Common myeloid progenitor, CD34-positive (primary cell): ENCODE results near the gene MGAT5B.

Experiments used
- CTCF ChIA-PET: fragments of 350-600 bp; sonication (Branson Sonifier 250); formaldehyde crosslinking; loops from one replicate; lab custom pipeline; 2021; ENCODE audit warnings: antibody characterized with exemption; lab: Charles Lee
- POLR2A ChIA-PET: fragments of 350-600 bp; sonication (Branson Sonifier 250); formaldehyde crosslinking; loops from one replicate; lab custom pipeline; 2021; ENCODE audit warnings: antibody characterized with exemption; lab: Charles Lee
- DNase-seq, 3 donors: peaks; one replicate each; pipeline versions ENCODE4 v3.0.0 to v3.0.0-alpha.2; 2013
- H3K27ac ChIP-seq, 2 experiments: 1 replicate in 1 of 2; 2 replicates in 1 of 2; pipeline ENCODE4 v1.7.0; 2013; ENCODE audit warnings: inconsistent platforms in 2 of 2, low read length in 2 of 2, mild to moderate bottlenecking in 2 of 2, low read depth in 1 of 2, moderate library complexity in 1 of 2; ENCODE audit not compliant: severe bottlenecking in 2 of 2, insufficient read depth in 1 of 2, poor library complexity in 1 of 2
- H3K27me3 ChIP-seq, 5 experiments: replicated peaks in 2 of 5; 1 replicate in 3 of 5; 2 replicates in 2 of 5; pipeline versions ENCODE4 v1.6.1 to v1.7.0; 2013; ENCODE audit warnings: low read length in 4 of 5, mild to moderate bottlenecking in 2 of 5, moderate library complexity in 2 of 5, inconsistent platforms in 1 of 5; ENCODE audit not compliant: insufficient read depth in 5 of 5, control insufficient read depth in 4 of 5
- H3K36me3 ChIP-seq, 4 experiments: 1 replicate in 2 of 4; 2 replicates in 2 of 4; pipeline versions ENCODE4 v1.6.1 to v1.7.0; 2013; ENCODE audit warnings: low read length in 3 of 4, control low read depth in 1 of 4, mild to moderate bottlenecking in 1 of 4; ENCODE audit not compliant: control insufficient read depth in 4 of 4, insufficient read depth in 4 of 4
- H3K4me1 ChIP-seq, 4 experiments: 1 replicate in 3 of 4; 2 replicates in 1 of 4; pipeline versions ENCODE4 v1.6.1 to v1.7.1; 2013; ENCODE audit warnings: low read length in 3 of 4, mild to moderate bottlenecking in 3 of 4, control low read depth in 1 of 4, inconsistent platforms in 1 of 4, moderate library complexity in 1 of 4; ENCODE audit not compliant: control insufficient read depth in 4 of 4, insufficient read depth in 4 of 4; ENCODE audit errors: control extremely low read depth in 1 of 4
- H3K4me3 ChIP-seq, 7 experiments: 1 replicate in 4 of 7; 2 replicates in 3 of 7; pipeline versions ENCODE4 v1.5.1 to v1.7.0; 2013; ENCODE audit warnings: mild to moderate bottlenecking in 7 of 7, low read length in 6 of 7, moderate library complexity in 6 of 7, inconsistent platforms in 2 of 7, low read depth in 2 of 7, control low read depth in 1 of 7; ENCODE audit not compliant: insufficient read depth in 4 of 7, control insufficient read depth in 1 of 7; ENCODE audit errors: extremely low read depth in 1 of 7
- H3K9me3 ChIP-seq, 5 experiments: 1 replicate in 4 of 5; 2 replicates in 1 of 5; pipeline versions ENCODE4 v1.6.1 to v1.7.1; 2013; ENCODE audit warnings: low read length in 4 of 5, mild to moderate bottlenecking in 2 of 5, inconsistent platforms in 1 of 5, low read depth in 1 of 5, moderate library complexity in 1 of 5; ENCODE audit not compliant: control insufficient read depth in 4 of 5, insufficient read depth in 2 of 5; ENCODE audit errors: control extremely low read depth in 1 of 5
- WGBS: methylation state at CpG from one replicate; pipeline ENCODE4 v1.1.5; 2013; ENCODE audit not compliant: insufficient coverage; 5-methylcytosine and 5-hydroxymethylcytosine counted together

MGAT5B gene

GRCh38 chr17:76906463-76906862, 38.3 kb downstream of the MGAT5B start:
- WGBS, result 61% methylated on average over 5 of the region's 6 CpGs
- ChIA-PET POLR2A (no interaction called here), CTCF (no interaction called here)

GRCh38 chr17:76907352-76907751, 39.1 kb downstream of the MGAT5B start:
- ChIA-PET POLR2A (no interaction called here), CTCF (no interaction called here)
- H3K27me3 ChIP-seq, result peaks cover 0 to 9% (median 0%) of the 10 kb centered on the region in 5 experiments

More at GRCh38 chr17:76906463-76906862, 38.3 kb downstream of the MGAT5B start:
- H3K36me3 ChIP-seq, result no peaks in the 10 kb centered on the region
- H3K4me3 ChIP-seq, result no peak overlapping the region
- H3K27me3 ChIP-seq, result peaks cover 0 to 9% (median 0%) of the 10 kb centered on the region in 5 experiments
- H3K9me3 ChIP-seq, result peaks cover 0 to 4% (median 0%) of the 10 kb centered on the region in 5 experiments
- H3K4me1 ChIP-seq, result no peaks in the 10 kb centered on the region
- no peak for DNase-seq
- H3K27ac ChIP-seq, result no peak overlapping the region

GRCh38 chr17:76909971-76910760, 42.0 kb downstream of the MGAT5B start:
- Histone ChIP-seq H3K27me3 (peaks cover 0 to 10% (median 0%) of the 10 kb centered on the region in 5 experiments), H3K36me3 (no peaks in the 10 kb centered on the region), H3K4me3 (no peak overlapping the region), H3K9me3 (peaks cover 0 to 4% (median 0%) of the 10 kb centered on the region in 5 experiments), H3K27ac (no peak overlapping the region), H3K4me1 (no peaks in the 10 kb centered on the region)
- ChIA-PET POLR2A (interaction anchor here (0.5 kb wide), 1 partner anchor 503 kb away, joined by 6 read pairs; no protein-coding TSS in a partner anchor), CTCF (no interaction called here)
- DNase-seq, result peak; percentile 33 to 78 (median 77)
- WGBS, result 31% methylated on average over 10 of the region's 13 CpGs

More at GRCh38 chr17:76907352-76907751, 39.1 kb downstream of the MGAT5B start:
- no peak for DNase-seq
- H3K36me3 ChIP-seq, result no peaks in the 10 kb centered on the region
- 92% methylated on average over 2 of the region's 3 CpGs for WGBS
- peaks cover 0 to 4% (median 0%) of the 10 kb centered on the region in 5 experiments for H3K9me3 ChIP-seq
- H3K27ac ChIP-seq, result no peak overlapping the region
- no peaks in the 10 kb centered on the region for H3K4me1 ChIP-seq
- H3K4me3 ChIP-seq, result no peak overlapping the region

GRCh38 chr17:76911299-76912017, 43.3 kb downstream of the MGAT5B start:
- peaks cover 0 to 4% (median 0%) of the 10 kb centered on the region in 5 experiments for H3K9me3 ChIP-seq
- DNase-seq, result no peak
- ChIA-PET CTCF (interaction anchor here (1.5 kb wide), 1 partner anchor 12 kb away, joined by 4 read pairs; no protein-coding TSS in a partner anchor), POLR2A (no interaction called here)
- H3K4me1 ChIP-seq, result no peaks in the 10 kb centered on the region
- H3K27ac ChIP-seq, result no peak overlapping the region
- H3K4me3 ChIP-seq, result no peak overlapping the region
- WGBS, result 88% methylated on average over 4 of the region's 5 CpGs
- peaks cover 0 to 2% (median 0%) of the 10 kb centered on the region in 5 experiments for H3K27me3 ChIP-seq
- no peaks in the 10 kb centered on the region for H3K36me3 ChIP-seq

GRCh38 chr17:76912421-76913164, 44.4 kb downstream of the MGAT5B start:
- POLR2A ChIA-PET, result no interaction called here
- CTCF ChIA-PET, result interaction anchor here (1.5 kb wide), 1 partner anchor 11 kb away, joined by 4 read pairs; no protein-coding TSS in a partner anchor

GRCh38 chr17:76914937-76915336, 46.7 kb downstream of the MGAT5B start:
- ChIA-PET POLR2A (no interaction called here), CTCF (no interaction called here)
- Histone ChIP-seq H3K9me3 (no peaks in the 10 kb centered on the region), H3K36me3 (no peaks in the 10 kb centered on the region), H3K27ac (no peak overlapping the region), H3K4me3 (no peak overlapping the region), H3K27me3 (peaks cover 0 to 12% (median 4%) of the 10 kb centered on the region in 5 experiments), H3K4me1 (no peaks in the 10 kb centered on the region)
- DNase-seq, result no peak
- 94% methylated on average over 3 of the region's 6 CpGs for WGBS

More at GRCh38 chr17:76912421-76913164, 44.4 kb downstream of the MGAT5B start:
- no peak overlapping the region for H3K27ac ChIP-seq
- no peaks in the 10 kb centered on the region for H3K4me1 ChIP-seq
- H3K4me3 ChIP-seq, result no peak overlapping the region
- 96% methylated on average over 28 of the region's 28 CpGs for WGBS
- peaks cover 0 to 3% (median 0%) of the 10 kb centered on the region in 5 experiments for H3K9me3 ChIP-seq
- H3K27me3 ChIP-seq, result peaks cover 0 to 2% (median 0%) of the 10 kb centered on the region in 5 experiments
- DNase-seq, result no peak
- no peaks in the 10 kb centered on the region for H3K36me3 ChIP-seq
